ENCODE data around the gene RPS15.
A peak's percentile ranks its signal among the peaks of the same experiment; 100 is the strongest.

DNA sequence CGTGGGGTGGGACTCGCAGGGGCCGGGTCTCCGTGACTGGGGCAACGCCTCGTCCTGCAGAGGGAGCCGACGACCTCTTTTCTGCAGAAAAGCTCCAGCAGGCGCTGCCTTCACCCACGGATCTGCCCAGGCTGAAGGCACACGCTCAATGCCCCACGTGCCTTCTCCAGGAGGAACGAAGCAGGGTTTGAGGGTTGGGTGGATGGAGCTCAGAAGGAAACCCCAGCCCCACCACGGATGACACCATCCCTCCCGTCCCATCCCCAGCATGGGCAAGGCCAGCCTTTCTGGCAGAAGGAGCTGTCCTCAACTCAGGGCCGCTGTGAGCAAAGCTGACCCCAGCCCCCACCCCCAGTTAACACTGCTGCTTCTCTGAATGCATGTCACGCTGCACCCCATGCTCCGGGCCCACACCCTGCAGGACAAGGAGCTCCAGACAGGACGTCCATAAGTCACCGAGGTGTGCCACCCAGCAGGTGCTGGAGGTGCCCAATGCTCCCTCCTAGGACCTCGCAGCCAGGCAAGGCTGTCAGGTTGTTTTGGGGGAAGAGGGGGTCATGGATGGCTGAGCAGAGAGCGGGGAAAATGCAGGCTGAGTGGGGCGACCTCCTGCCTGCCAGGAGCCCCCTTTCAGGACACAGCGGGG lies 33.4 kb downstream of the RPS15 start:
- TF ChIP-seq CTCF (conservative IDR thresholded peaks at IDR 0.05 in 1 of 2, IDR thresholded peaks at IDR 0.05 in 1 of 2; ENCODE audit: extremely low read depth in 1 of 2, insufficient read depth in 1 of 2, low read depth in 1 of 2, low read length in 2 of 2) (no peak), EZH2 (IDR thresholded peaks at IDR 0.05; ENCODE audit: borderline replicate concordance, low read length) (peak; percentile 47)
